MM.1S (cell line): ENCODE measurements around the gene ELK3.

Source experiments
- DNase-seq: peaks from one replicate; pipeline ENCODE4 v3.0.0-alpha.2; 2015
- H2AFZ ChIP-seq: fragments of 300-600 bp; sonication (generic); 2 replicates; pipeline ENCODE4 v1.6.0; 2016; ENCODE audit warnings: antibody characterized with exemption, low read length
- H3F3A ChIP-seq: fragments of 300-600 bp; sonication (generic); 2 replicates; pipeline ENCODE4 v1.6.1; 2016; ENCODE audit warnings: mild to moderate bottlenecking, antibody characterized with exemption, low read length, moderate library complexity, mixed read lengths; ENCODE audit not compliant: insufficient read depth
- H3K27ac ChIP-seq: fragments of 300-600 bp; sonication (generic); 2 replicates; pipeline ENCODE4 v1.5.1; 2016; ENCODE audit warnings: mild to moderate bottlenecking, low read length
- H3K27me3 ChIP-seq: fragments of 300-600 bp; sonication (generic); replicated peaks from 2 replicates; pipeline ENCODE4 v1.6.0; 2016; ENCODE audit warnings: low read length; ENCODE audit not compliant: insufficient read depth
- H3K36me3 ChIP-seq: fragments of 300-600 bp; sonication (generic); replicated peaks from 2 replicates; pipeline ENCODE4 v1.6.1; 2016; ENCODE audit warnings: mild to moderate bottlenecking, low read length, mixed read lengths; ENCODE audit not compliant: insufficient read depth
- H3K4me1 ChIP-seq: fragments of 300-600 bp; sonication (generic); 2 replicates; pipeline ENCODE4 v1.6.1; 2016; ENCODE audit warnings: low read length, mixed read lengths
- H3K4me2 ChIP-seq: fragments of 300-600 bp; sonication (generic); 2 replicates; pipeline ENCODE4 v1.6.0; 2016; ENCODE audit warnings: low read depth, low read length
- H3K4me3 ChIP-seq: fragments of 300-600 bp; sonication (generic); 2 replicates; pipeline ENCODE4 v1.5.1; 2016; ENCODE audit warnings: low read length, mixed read lengths
- H3K79me2 ChIP-seq: fragments of 300-600 bp; sonication (generic); 2 replicates; pipeline ENCODE4 v1.6.1; 2016; ENCODE audit warnings: mixed run types, low read length, mixed read lengths
- H3K9ac ChIP-seq: fragments of 300-600 bp; sonication (generic); 2 replicates; pipeline ENCODE4 v1.6.1; 2016; ENCODE audit warnings: low read length, mixed read lengths
- H3K9me2 ChIP-seq: fragments of 300-600 bp; sonication (generic); replicated peaks from 2 replicates; pipeline ENCODE4 v1.6.1; 2016; ENCODE audit warnings: mild to moderate bottlenecking, low read length, mixed read lengths; ENCODE audit not compliant: insufficient read depth
- H3K9me3 ChIP-seq: fragments of 300-600 bp; sonication (generic); replicated peaks from 2 replicates; pipeline ENCODE4 v1.6.1; 2016; ENCODE audit warnings: mild to moderate bottlenecking, low read length, mixed read lengths; ENCODE audit not compliant: insufficient read depth
- H4K20me1 ChIP-seq: fragments of 300-600 bp; sonication (generic); 2 replicates; pipeline ENCODE4 v1.6.1; 2016; ENCODE audit warnings: mild to moderate bottlenecking, low read length, moderate library complexity, mixed read lengths; ENCODE audit not compliant: insufficient read depth
- EZH2 ChIP-seq: fragments of 300-600 bp; sonication (generic); optimal IDR thresholded peaks from 2 replicates; pipeline ENCODE3; 2017; ENCODE audit warnings: low read depth, mild to moderate bottlenecking, antibody characterized with exemption, low read length, mixed read lengths
- EZH2phosphoT487 ChIP-seq: fragments of 300-600 bp; sonication (generic); IDR thresholded peaks from 2 replicates; pipeline ENCODE4 v1.6.1; 2018; ENCODE audit warnings: antibody characterized with exemption, low read length
- TF ChIP-seq, protein P1 (sequence below): fragments of 300-600 bp; sonication (generic); IDR thresholded peaks from 2 replicates; pipeline ENCODE4 v1.5.1; 2016; ENCODE audit warnings: antibody characterized with exemption, low read length, mixed read lengths

Gene ELK3

GRCh38 chr12:96213869-96214268 is 19.7 kb downstream of the ELK3 start:
- Histone ChIP-seq H3K9me2 (no peaks in the 10 kb centered on the region), H3K4me3 (no peak overlapping the region), H3K9me3 (no peaks in the 10 kb centered on the region), H2AFZ (no peak overlapping the region), H3K36me3 (no peaks in the 10 kb centered on the region), H3F3A (peaks cover 19% of the 10 kb centered on the region), H3K9ac (no peak overlapping the region), H3K27me3 (no peaks in the 10 kb centered on the region), H4K20me1 (0 out of 2 replicates have a peak, but pooled peaks cover 3% of the 10 kb centered on the region), H3K4me2 (no peak overlapping the region), H3K79me2 (peaks cover 99% of the 10 kb centered on the region), H3K4me1 (peaks cover 49% of the 10 kb centered on the region), H3K27ac (no peak overlapping the region)
- no peak for TF ChIP-seq EZH2phosphoT487
- no peak for TF ChIP-seq EZH2
- TF ChIP-seq, protein P1, sequence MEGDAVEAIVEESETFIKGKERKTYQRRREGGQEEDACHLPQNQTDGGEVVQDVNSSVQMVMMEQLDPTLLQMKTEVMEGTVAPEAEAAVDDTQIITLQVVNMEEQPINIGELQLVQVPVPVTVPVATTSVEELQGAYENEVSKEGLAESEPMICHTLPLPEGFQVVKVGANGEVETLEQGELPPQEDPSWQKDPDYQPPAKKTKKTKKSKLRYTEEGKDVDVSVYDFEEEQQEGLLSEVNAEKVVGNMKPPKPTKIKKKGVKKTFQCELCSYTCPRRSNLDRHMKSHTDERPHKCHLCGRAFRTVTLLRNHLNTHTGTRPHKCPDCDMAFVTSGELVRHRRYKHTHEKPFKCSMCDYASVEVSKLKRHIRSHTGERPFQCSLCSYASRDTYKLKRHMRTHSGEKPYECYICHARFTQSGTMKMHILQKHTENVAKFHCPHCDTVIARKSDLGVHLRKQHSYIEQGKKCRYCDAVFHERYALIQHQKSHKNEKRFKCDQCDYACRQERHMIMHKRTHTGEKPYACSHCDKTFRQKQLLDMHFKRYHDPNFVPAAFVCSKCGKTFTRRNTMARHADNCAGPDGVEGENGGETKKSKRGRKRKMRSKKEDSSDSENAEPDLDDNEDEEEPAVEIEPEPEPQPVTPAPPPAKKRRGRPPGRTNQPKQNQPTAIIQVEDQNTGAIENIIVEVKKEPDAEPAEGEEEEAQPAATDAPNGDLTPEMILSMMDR: no peak
- DNase-seq: no peak

DNA sequence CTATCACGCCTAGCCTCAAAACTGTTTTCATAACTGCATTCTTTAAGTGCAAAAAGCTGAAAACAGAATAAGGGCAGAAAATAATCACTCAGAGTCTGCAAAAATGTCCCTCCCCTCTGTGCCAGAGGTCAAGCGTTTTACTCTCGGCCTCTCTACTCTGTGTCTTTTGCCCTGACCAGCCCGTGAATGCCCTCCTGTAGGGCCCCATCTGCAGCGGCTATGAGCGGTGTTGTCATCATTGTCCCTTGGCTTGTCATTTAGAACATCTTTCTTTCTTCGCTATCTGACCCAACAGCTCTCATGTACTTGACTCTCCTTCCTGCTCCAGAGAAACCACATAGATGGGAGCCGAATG is 21.7 kb downstream of the ELK3 start:
- H3K27me3 ChIP-seq: no peaks in the 10 kb centered on the region
- H3K4me1 ChIP-seq: peaks cover 36% of the 10 kb centered on the region
- TF ChIP-seq, protein P1: no peak
- no peak for TF ChIP-seq EZH2
- no peak for TF ChIP-seq EZH2phosphoT487
- H3F3A ChIP-seq: peaks cover 16% of the 10 kb centered on the region
- H3K79me2 ChIP-seq: peaks cover 99% of the 10 kb centered on the region
- H2AFZ ChIP-seq: no peak overlapping the region
- H3K9ac ChIP-seq: no peak overlapping the region
- no peaks in the 10 kb centered on the region for H3K9me3 ChIP-seq
- H4K20me1 ChIP-seq: 0 out of 2 replicates have a peak, but pooled peaks cover 3% of the 10 kb centered on the region
- no peak for DNase-seq
- no peaks in the 10 kb centered on the region for H3K36me3 ChIP-seq
- no peak overlapping the region for H3K4me2 ChIP-seq
- H3K9me2 ChIP-seq: no peaks in the 10 kb centered on the region
- no peak overlapping the region for H3K4me3 ChIP-seq
- H3K27ac ChIP-seq: no peak overlapping the region

DNA sequence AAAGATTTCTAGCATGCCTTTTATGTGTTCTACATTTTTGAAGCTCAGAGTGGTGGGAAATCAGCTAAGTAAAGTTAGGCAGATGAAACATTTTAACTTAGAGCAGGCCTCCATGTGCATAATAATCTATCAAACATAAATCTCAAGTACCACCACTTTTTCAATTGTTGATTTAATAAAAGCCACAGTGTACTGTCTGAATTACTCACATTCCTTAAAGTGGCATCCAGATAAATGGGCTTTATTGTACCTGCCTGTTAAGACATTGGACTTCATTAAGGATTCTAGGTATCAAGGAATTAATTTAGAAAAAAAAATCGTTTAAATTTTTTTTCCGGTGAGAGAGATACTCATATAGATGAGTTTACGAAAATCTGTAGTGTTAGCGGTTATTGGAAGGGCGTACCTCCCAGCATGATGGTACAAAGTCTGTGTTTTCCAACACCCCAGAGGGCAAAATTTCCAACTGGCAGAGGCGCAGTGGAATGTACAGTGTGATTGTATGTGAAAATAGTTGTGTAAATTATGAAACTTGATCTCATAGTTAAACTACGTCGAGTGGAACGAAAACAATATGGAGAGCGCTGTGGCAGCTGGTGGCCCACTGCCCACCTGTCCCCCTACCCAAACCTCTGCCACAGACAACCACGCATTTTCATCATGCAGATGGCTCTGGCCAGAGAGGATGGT is 25.0 kb downstream of the ELK3 start:
- no peak overlapping the region for H3K4me2 ChIP-seq
- no peaks in the 10 kb centered on the region; the same call in 1 of the 2 replicates for H4K20me1 ChIP-seq
- H3K9me3 ChIP-seq: no peaks in the 10 kb centered on the region
- no peak overlapping the region for H2AFZ ChIP-seq
- H3K9ac ChIP-seq: no peak overlapping the region
- H3K36me3 ChIP-seq: no peaks in the 10 kb centered on the region
- H3K27me3 ChIP-seq: no peaks in the 10 kb centered on the region
- peaks cover 9% of the 10 kb centered on the region for H3F3A ChIP-seq
- H3K79me2 ChIP-seq: peaks cover 99% of the 10 kb centered on the region
- H3K27ac ChIP-seq: no peak overlapping the region
- no peak overlapping the region for H3K4me3 ChIP-seq
- TF ChIP-seq, protein P1: no peak
- TF ChIP-seq EZH2phosphoT487: no peak
- TF ChIP-seq EZH2: no peak
- no peak for DNase-seq
- H3K9me2 ChIP-seq: no peaks in the 10 kb centered on the region
- peaks cover 10% of the 10 kb centered on the region for H3K4me1 ChIP-seq
